ENCODE results near the gene SLC25A21.

DNA sequence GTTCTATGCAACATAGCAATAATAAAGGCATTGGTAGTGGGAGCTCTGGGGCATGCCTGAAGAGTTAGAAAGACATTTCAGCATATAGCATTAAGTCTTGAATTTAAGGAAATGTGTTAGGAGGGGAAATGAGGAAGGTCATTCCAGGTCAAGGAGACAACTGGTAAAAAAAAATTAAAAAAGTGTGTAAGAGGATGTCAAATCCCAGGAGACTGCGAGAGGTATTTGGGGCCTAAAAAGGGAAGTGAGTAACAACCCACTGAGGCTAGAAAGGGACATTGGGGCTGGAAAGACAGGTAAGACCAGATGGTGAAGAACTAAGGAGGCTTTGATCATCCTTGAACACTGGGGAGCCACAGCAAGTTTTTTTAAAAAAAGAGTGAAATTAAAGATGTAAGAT is 152.9 kb downstream of the SLC25A21 start:
- TF ChIP-seq, protein P1, sequence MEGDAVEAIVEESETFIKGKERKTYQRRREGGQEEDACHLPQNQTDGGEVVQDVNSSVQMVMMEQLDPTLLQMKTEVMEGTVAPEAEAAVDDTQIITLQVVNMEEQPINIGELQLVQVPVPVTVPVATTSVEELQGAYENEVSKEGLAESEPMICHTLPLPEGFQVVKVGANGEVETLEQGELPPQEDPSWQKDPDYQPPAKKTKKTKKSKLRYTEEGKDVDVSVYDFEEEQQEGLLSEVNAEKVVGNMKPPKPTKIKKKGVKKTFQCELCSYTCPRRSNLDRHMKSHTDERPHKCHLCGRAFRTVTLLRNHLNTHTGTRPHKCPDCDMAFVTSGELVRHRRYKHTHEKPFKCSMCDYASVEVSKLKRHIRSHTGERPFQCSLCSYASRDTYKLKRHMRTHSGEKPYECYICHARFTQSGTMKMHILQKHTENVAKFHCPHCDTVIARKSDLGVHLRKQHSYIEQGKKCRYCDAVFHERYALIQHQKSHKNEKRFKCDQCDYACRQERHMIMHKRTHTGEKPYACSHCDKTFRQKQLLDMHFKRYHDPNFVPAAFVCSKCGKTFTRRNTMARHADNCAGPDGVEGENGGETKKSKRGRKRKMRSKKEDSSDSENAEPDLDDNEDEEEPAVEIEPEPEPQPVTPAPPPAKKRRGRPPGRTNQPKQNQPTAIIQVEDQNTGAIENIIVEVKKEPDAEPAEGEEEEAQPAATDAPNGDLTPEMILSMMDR (IDR thresholded peaks at IDR 0.05): no peak
- no peak for TF ChIP-seq EP300 (IDR thresholded peaks at IDR 0.05)

Data from suprapubic skin (tissue), 3 donors.